Measurements from ENCODE around the gene RNF180. TPM values are rescaled to one million over a fixed set of nuclear protein-coding genes. Genes with fewer than 3 reads are reported as not detected.

Gene RNF180
- total and polyA plus RNA-seq, 2 of the 8 experiments (the other 6 are each of a cell fraction or from before 2014, with no cell fraction given): 0.39 to 2.3 TPM

DNA sequence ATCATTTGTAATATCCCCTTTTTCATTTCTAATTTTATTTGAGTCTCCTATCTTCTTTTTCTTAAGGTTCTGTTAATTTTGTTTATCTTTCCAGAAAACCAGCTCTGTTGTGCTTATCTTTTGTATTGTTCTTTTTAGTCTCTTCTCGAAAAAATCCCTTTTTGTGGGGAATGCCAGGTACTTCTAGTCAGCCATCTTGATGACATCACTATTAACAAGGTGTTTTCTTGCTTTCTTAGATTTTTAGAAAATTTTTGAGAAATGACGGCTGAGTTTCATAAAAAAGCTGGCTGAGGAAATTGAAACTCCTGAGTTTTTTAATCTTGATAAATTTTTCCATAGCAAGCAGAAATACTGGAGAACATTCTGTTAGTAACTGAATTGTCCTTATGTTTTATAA is 10.7 kb downstream of the RNF180 start:
- H3K4me2 ChIP-seq (ENCODE audit: insufficient read depth in 1 of 2, low read depth in 2 of 2, low read length in 2 of 2): no peak overlapping the region
- WGBS, 2 experiments (ENCODE audit: extremely low coverage in 1 of 2, insufficient coverage in 1 of 2, insufficient read length in 1 of 2, insufficient replicate concordance in 2 of 2, low coverage in 1 of 2, low lambda C conversion rate in 2 of 2, missing lambda C conversion rate in 1 of 2): 90% methylated on average over 2 of the region's 2 CpGs; no CpG with 5 or more reads in 1 of the 2 experiments
- CTCF ChIA-PET (ENCODE audit: partially characterized antibody): no interaction called here
- TF ChIP-seq ASH2L (IDR thresholded peaks at IDR 0.05; ENCODE audit: low read length): no peak
- TF ChIP-seq TCF12 (IDR thresholded peaks at IDR 0.05; ENCODE audit: low read depth, low read length): no peak
- TF ChIP-seq CREB1 (IDR thresholded peaks at IDR 0.05): no peak
- no peak for TF ChIP-seq NANOG (IDR thresholded peaks at IDR 0.05; ENCODE audit: insufficient read depth, low read depth, low read length, poor library complexity, severe bottlenecking)
- TF ChIP-seq RAD21 (IDR thresholded peaks at IDR 0.05 in 1 of 2, conservative IDR thresholded peaks at IDR 0.05 in 1 of 2; ENCODE audit: low read depth in 2 of 2, low read length in 2 of 2): no peak
- no peak for TF ChIP-seq KDM1A (IDR thresholded peaks at IDR 0.05; ENCODE audit: borderline replicate concordance, low read length)
- no peak for TF ChIP-seq POLR2AphosphoS5 (IDR thresholded peaks at IDR 0.05; ENCODE audit: low read depth, low read length)
- no peak for TF ChIP-seq RBBP5 (IDR thresholded peaks at IDR 0.05; ENCODE audit: borderline replicate concordance, low read depth, low read length)
- no peak for TF ChIP-seq CHD1 (IDR thresholded peaks at IDR 0.05; ENCODE audit: low read depth, low read length)
- TF ChIP-seq EP300 (IDR thresholded peaks at IDR 0.05; ENCODE audit: borderline replicate concordance in 1 of 2, low read depth in 2 of 2, low read length in 2 of 2): no peak
- TF ChIP-seq, protein P1, sequence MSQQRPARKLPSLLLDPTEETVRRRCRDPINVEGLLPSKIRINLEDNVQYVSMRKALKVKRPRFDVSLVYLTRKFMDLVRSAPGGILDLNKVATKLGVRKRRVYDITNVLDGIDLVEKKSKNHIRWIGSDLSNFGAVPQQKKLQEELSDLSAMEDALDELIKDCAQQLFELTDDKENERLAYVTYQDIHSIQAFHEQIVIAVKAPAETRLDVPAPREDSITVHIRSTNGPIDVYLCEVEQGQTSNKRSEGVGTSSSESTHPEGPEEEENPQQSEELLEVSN (IDR thresholded peaks at IDR 0.05): no peak
- TF ChIP-seq ZNF274 (IDR thresholded peaks at IDR 0.05; ENCODE audit: borderline replicate concordance, extremely low read depth, low read length): no peak
- TF ChIP-seq HDAC6 (IDR thresholded peaks at IDR 0.05; ENCODE audit: low read depth, low read length): no peak
- TF ChIP-seq POU5F1 (IDR thresholded peaks at IDR 0.05; ENCODE audit: low read depth, low read length): no peak
- TF ChIP-seq CEBPB (IDR thresholded peaks at IDR 0.05; ENCODE audit: low read depth, low read length): no peak

More for the DNA sequence above, 10.7 kb downstream of the RNF180 start:
- H3K14ac ChIP-seq (ENCODE audit: insufficient read length): no peak overlapping the region
- no peaks in the 10 kb centered on the region for H3K23me2 ChIP-seq (ENCODE audit: low read depth, low read length)
- no peak overlapping the region for H2BK12ac ChIP-seq (ENCODE audit: low read depth, low read length)
- H3K9me3 ChIP-seq (ENCODE audit: insufficient read depth in 2 of 2, low read depth in 1 of 2, low read length in 1 of 2): no peaks in the 10 kb centered on the region
- no peak overlapping the region for H2BK5ac ChIP-seq (ENCODE audit: low read depth, low read length)
- H3K56ac ChIP-seq (replicated peaks; ENCODE audit: insufficient read length, low read depth, low read length): no peak overlapping the region
- H3K79me2 ChIP-seq (ENCODE audit: control insufficient read depth in 1 of 2, insufficient read depth in 2 of 2, low read length in 2 of 2): no peaks in the 10 kb centered on the region
- no peak overlapping the region for H3K4me3 ChIP-seq (ENCODE audit: extremely low read depth in 1 of 4, insufficient read depth in 2 of 4, low read depth in 3 of 4, low read length in 4 of 4)
- no peaks in the 10 kb centered on the region for H3K79me1 ChIP-seq (ENCODE audit: low read depth, low read length)
- no peaks in the 10 kb centered on the region for H3K27me3 ChIP-seq (replicated peaks in 1 of 4; ENCODE audit: control insufficient read depth in 3 of 4, extremely low read depth in 1 of 4, insufficient read depth in 3 of 4, low read length in 3 of 4)
- no peak overlapping the region for H2AFZ ChIP-seq (ENCODE audit: low read length)
- H3K18ac ChIP-seq (ENCODE audit: extremely low read depth, low read length): no peak overlapping the region
- no peak overlapping the region for H4K91ac ChIP-seq (replicated peaks; ENCODE audit: insufficient read length, low read length)
- H4K8ac ChIP-seq (ENCODE audit: extremely low read depth, insufficient read depth, low read length): no peak overlapping the region
- H3K36me3 ChIP-seq (ENCODE audit: control insufficient read depth in 2 of 4, insufficient read depth in 4 of 4, low read length in 3 of 4): no peaks in the 10 kb centered on the region
- H4K5ac ChIP-seq (ENCODE audit: insufficient read length, low read depth, low read length): no peak overlapping the region
- no peak overlapping the region for H3K9ac ChIP-seq (replicated peaks in 1 of 4; ENCODE audit: extremely low read depth in 1 of 4, low read depth in 3 of 4, low read length in 3 of 4)
- no peak for DNase-seq (ENCODE audit: low read depth in 1 of 2, low spot score in 2 of 2)
- no peak overlapping the region for H3K4ac ChIP-seq (replicated peaks; ENCODE audit: insufficient read length, low read depth, low read length)
- no peaks in the 10 kb centered on the region for H3K4me1 ChIP-seq (replicated peaks in 1 of 4; ENCODE audit: control insufficient read depth in 3 of 4, insufficient read depth in 4 of 4, low read length in 3 of 4)
- no peaks in the 10 kb centered on the region for H4K20me1 ChIP-seq (replicated peaks in 1 of 2; ENCODE audit: control insufficient read depth in 1 of 2, insufficient read depth in 2 of 2, low read length in 2 of 2)
- no peak overlapping the region for H3K23ac ChIP-seq (ENCODE audit: insufficient read length)
- H2BK15ac ChIP-seq (ENCODE audit: low read length): no peak overlapping the region
- FAIRE-seq: no peak
- H2BK120ac ChIP-seq (replicated peaks; ENCODE audit: low read depth, low read length): no peak overlapping the region
- H2AK5ac ChIP-seq (ENCODE audit: low read depth, low read length): no peak overlapping the region
- H3K27ac ChIP-seq (ENCODE audit: low read depth, low read length): no peak overlapping the region
- no peak overlapping the region for H2BK20ac ChIP-seq (ENCODE audit: low read length)
- POLR2A ChIA-PET (ENCODE audit: partially characterized antibody): no interaction called here
